Gastroesophageal sphincter (tissue), 3 donors: ENCODE measurements around the gene EGFLAM.

Source experiments
- CTCF ChIP-seq, 4 experiments: fragments of 200-600 bp in 2 of 4; fragments of 450-650 bp in 2 of 4; sonication (generic) in 1 of 4; IDR thresholded peaks; one replicate each; pipeline ENCODE4 v1.5.1; 2017 to 2019; ENCODE audit warnings: antibody characterized with exemption in 4 of 4, mild to moderate bottlenecking in 2 of 4, moderate library complexity in 2 of 4
- EP300 ChIP-seq: sonication (generic); formaldehyde crosslinking; IDR thresholded peaks from one replicate; pipeline ENCODE4 v1.6.1; 2017; ENCODE audit warnings: antibody characterized with exemption, mild to moderate bottlenecking
- POLR2A ChIP-seq, 2 donors: fragments of 450-650 bp; IDR thresholded peaks; one replicate each; pipeline ENCODE4 v1.6.1; 2017; ENCODE audit warnings: antibody characterized with exemption in 2 of 2, mild to moderate bottlenecking in 2 of 2, moderate library complexity in 1 of 2
- POLR2AphosphoS5 ChIP-seq: sonication (generic); formaldehyde crosslinking; IDR thresholded peaks from one replicate; pipeline ENCODE4 v1.6.1; 2017; ENCODE audit warnings: antibody characterized with exemption

GRCh38 chr5:38384396-38384795, 126.0 kb downstream of the EGFLAM start:
- TF ChIP-seq CTCF (IDR thresholded peaks at IDR 0.05) (no peak), EP300 (no peak), POLR2A (IDR thresholded peaks at IDR 0.05) (no peak), POLR2AphosphoS5 (no peak)
